WI38 (cell line): ENCODE results near the gene BAMBI.

Experiments used
- H3K4me3 ChIP-seq: 2 replicates; pipeline ENCODE4 v1.5.1; 2011; ENCODE audit warnings: low read depth, mild to moderate bottlenecking, control low read depth, low read length
- CTCF ChIP-seq: IDR thresholded peaks from 2 replicates; pipeline ENCODE4 v1.5.1; 2012; ENCODE audit warnings: low read depth, mild to moderate bottlenecking, control low read depth, low read length

Gene BAMBI

DNA sequence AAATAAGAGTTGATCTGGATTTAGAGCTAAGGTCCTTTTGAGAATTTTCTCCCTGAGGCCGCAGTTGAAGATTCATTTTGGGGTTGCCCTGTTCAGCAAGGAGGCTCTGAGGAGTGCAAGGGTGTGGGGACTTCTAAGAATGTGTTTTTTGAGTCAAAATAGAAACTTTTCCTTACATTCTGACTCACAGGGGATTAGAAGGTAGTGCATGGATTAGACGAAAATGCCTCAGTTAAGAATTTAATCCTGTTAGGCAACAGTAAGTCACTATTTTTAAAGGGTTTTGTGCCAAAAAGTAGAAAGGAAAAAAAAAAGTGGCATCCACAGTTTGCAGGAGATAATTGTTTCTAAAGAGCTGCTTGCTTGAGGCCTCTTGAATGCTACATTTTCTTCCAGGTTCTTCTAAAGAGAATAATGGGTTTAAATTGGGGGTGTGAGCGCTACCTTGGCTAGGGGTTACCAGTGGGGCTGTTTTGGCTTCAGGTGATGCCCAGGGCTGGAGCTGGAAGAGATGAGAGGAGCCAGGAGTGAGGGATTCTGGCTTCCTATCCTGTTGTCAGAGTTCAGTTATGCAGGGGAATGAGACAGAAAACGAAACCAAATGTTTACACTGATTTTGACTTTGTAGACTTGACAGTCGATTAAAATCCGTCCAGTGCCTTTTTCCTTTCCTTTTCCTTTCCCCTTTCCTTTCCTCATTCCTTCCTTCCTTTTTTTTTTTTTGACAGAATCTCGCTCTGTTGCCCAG lies 52.9 kb downstream of the BAMBI start:
- peak overlapping the region; percentile 33; the same call in 1 of the 2 replicates for H3K4me3 ChIP-seq
- no peak for TF ChIP-seq CTCF

- no peak overlapping the region for H3K4me3 ChIP-seq
- no peak for TF ChIP-seq CTCF
Measured at GRCh38 chr10:28732091-28732490, 54.8 kb downstream of the BAMBI start.
